ENCODE measurements around the gene EHMT2.
"Not testable (repeated sequence)": the region's sequence is repeated elsewhere in the genome, so short reads cannot be mapped to it uniquely, and the experiment has no call there.

EHMT2 gene

DNA sequence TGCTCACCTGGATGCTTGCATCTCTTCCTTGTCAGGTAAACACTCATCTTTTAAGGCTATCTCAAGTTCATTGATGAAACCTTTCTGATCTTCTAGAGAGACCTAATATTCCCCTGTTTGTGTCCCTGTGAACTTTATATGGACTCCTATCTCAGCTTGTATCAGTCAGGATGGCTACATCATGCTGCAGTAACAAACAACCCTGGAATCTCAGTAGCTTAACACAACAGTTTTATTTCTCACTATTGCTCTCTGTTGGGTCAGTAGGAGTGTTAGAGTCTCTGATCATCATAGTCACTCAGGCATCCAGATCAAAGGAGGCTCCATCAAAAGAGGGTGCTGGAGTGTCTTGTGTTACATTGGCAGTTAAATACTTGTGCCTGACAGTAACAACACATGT is 17.9 kb upstream of the EHMT2 start:
- DNase-seq (ENCODE audit: low spot score) = no peak

DNA sequence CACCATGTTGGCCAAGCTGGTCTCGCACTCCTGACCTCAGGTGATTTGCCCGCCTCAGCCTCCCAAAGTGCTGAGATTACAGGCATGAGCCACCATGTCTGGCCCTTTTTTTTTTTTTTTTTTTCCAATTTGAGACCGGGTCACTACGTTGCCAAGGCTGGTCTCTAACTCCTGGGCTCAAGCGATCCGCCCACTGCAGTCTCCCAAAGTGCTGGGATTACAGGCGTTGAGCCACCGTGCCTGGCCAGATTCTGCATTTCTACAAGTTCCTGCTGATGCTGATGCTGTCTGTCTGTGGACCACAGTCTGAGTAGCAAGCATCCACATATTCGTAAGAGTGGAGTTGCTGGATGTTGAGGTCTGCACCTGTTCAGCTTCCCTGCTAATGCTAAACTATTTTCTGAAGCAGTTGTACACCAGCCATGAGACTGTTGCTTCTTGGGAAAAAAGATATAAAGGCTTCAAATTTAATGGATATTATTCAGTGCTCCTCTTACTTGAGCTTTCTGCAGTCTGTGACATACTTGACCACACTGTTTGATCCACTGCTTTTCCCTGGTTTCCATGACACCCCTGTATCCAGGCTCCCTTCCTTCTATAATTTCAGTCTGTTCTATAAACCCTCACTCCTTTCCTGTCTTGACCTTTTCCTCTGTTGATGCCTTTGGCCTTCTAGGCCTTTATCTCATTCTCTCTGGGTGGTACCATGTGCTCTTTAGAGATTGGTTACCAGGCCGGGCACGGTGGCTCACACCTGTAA is 14.5 kb upstream of the EHMT2 start:
- DNase-seq (ENCODE audit: low spot score) = no peak

DNA sequence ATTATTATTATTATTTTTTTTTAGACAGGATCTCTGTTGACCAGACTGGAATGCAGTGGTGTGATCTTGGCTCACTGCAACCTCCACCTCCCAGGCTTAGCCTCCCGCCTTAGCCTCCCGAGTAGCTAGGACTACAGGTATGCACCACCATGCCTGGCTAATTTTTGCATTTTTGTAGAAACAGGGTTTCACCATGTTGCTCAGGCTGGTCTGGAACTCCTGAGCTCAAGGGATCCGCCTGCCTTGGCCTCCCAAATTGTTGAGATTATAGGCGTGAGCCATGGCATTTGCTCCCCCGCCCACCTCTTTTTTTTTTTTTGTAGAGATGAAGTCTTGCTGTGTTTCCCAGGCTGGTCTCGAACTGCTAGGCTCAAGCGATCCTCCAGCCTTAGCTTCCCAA is 11.8 kb upstream of the EHMT2 start:
- not testable (repeated sequence) for DNase-seq (ENCODE audit: low spot score)

DNA sequence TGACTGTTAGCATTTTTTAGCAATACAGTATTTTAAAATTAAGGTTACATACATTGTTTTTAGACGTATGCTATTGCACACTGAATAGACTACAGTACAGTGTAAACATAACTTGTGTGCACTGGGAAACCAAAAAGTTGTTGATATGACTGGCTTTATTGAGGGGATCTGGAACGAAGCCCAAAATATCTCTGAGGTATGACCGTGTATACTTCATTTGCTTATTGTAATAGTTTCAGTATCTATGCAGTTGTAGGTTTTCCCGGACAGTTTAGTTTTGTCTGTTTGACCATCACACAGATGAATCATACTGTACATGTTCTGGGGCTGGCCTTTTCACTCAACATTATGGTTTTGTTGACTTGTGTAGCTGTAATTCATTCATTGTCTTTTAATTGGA is 11.3 kb upstream of the EHMT2 start:
- no peak for DNase-seq (ENCODE audit: low spot score)

DNA sequence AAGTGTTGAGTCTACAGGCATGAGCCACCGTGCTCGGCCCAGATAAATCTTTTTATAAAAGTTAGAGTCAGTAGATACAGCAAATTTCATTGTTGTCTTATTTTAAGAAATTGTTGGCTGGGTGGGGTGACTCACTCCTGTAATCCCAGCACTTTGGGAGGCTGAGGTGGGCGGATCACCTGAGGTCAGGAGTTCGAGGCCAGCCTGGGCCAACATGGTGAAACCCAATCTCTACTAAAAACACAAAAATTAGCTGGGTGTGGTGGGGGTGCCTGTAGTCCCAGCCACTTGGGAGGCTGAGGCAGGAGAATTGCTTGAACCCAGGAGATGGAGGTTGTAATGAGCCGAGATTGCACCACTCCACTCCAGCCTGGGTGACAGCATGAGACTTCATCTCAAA is 10.8 kb upstream of the EHMT2 start:
- not testable (repeated sequence) for DNase-seq (ENCODE audit: low spot score)

DNA sequence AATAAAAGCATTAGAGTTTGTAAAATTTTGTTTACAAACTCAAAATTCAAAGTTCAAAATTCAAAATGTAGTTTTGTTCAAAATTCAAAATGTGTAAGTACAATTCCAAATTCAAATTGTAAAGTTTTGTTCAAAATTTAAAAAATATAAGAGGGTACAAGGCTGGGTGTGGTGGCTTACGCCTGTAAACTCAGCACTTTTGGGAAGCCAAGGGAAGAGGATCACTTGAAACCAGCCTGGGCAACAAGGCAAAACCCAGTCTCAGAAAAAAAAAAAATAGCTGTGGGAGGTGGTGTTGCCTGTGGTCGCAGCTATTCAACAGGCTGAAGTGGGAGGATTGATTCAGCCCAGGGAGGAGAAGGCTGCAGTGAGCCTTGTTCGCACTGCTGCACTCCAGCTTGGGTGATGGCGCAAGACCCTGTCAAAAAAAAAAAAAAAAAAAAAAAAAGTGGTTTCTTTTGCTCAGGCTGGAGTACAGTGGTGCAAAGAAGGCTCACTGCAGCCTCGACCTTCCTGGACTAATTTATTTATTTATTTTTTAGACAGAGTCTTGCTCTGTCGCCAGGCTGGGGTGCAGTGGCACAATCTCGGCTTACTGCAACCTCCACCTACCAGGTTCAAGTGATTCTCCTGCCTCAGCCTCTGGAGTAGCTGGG is 9.8 kb upstream of the EHMT2 start:
- DNase-seq (ENCODE audit: low spot score) = peak; percentile 37

DNA sequence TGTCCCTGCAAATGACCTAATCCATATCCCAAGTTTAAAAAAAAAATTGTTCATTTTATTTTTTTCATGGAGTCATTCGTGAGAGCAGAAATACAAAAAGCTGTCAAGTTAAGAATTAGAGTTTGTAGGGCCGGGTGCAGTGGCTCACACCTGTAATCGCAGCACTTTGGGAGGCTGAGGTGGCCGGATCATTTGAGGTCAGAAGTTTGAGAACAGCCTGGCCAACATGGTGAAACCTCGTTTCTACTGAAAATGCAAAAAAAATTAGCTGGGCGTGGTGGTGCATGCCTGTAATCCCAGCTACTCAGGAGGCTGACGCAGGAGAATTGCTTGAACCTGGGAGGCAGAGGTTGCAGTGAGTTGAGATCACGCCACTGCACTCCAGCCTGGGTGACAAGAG is 9.2 kb upstream of the EHMT2 start:
- DNase-seq (ENCODE audit: low spot score) = not testable (repeated sequence)

DNA sequence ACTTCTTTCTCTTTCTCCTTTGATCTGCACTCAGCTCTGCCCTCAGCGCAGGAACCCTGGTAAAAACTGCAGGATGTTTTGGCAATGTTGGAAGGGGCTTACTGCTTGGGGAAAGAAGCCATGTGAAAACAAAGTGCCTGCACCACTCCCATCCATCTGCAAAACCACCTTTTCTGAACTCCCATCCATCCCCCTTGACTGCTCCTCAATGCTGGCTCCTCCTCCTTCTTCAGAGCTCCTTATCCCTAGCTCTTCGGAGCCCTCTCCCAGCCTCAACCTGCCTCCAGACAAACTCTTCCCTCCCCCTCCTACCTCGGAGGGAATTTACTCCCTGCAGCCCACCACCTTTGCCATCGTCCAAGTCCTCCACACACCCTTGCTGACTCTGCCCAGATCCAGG is 8.6 kb upstream of the EHMT2 start:
- no peak for DNase-seq (ENCODE audit: low spot score)

DNA sequence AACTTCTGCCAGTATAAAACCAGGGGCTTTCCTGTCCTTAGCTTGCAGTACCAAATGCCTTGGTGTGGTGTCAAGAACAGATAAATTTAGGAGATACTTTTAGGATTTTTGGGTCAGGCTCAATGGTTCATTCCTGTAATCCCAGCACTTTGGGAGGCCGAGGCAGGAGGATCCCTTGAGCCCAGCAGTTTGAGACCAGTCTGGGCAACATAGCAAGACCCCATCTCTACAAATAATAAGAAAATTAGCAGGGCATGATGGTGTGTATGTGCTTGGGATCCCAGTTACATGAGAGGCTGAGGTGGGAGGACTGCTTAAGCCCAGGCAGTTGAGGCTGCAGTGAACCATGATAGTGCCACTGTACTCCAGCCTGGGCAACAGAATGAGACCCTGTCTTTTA is 7.5 kb upstream of the EHMT2 start:
- DNase-seq (ENCODE audit: low spot score) = no peak

DNA sequence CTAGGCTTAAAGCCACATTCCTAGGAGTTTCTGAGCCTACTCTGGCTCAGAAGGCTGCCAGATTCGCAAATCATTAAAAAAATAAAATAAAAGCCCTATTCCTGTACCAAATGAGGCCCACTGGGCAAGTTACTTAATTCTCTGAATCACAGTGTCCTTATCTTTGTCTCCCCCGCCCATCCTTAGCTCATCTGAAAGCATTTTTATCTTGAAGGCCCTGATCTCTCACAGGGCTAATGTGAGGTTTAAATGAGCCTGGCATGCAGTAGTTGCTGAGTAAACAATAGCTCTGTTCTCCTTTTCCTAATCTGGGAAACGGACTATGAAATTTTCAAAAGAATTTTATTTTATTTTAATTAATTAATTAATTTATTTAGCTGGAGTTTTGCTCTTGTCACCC is 6.5 kb upstream of the EHMT2 start:
- no peak for DNase-seq (ENCODE audit: low spot score)

DNA sequence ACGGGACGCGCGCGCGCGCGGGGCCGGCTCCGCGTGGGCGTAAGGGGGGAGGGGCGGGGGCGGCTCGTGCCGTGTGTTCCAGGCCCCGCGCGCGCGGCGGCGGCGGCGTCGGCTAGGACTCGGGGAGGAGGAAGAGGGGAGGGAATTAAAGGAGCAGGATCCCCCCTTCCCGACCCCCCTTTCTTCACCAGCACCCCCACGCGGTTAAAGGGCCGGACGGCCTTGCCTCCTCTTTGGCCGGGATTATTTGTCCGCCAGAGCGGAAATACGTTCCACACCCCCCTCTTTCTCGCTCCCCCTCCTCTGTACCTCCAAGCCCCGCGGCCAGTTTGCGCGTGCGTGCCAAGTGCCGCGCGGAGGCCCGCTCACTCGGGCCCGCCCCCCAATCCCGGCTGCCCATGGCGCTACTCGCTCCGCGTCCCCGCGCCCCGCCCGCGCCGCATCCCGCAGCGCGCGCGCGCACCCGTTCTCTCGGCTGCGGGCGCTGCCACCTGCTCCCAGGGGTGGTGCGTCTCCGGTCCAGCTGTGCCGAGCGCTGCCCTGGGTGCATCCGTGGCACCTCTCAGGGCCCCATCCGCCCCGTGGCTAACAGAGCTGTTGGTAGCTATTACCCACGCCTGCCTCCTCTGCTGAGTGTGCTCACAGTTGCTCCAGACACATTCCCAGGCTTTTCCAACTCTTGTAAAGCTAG is 4.6 kb upstream of the EHMT2 start, which contains the start of gene ZBTB12:
TSS of gene ZBTB12 (minus strand) at position 134 of the 691 bp plus-strand sequence. CDS start 781 bp downstream, outside the sequence.
- peak; percentile 92 for DNase-seq (ENCODE audit: low spot score)

DNA sequence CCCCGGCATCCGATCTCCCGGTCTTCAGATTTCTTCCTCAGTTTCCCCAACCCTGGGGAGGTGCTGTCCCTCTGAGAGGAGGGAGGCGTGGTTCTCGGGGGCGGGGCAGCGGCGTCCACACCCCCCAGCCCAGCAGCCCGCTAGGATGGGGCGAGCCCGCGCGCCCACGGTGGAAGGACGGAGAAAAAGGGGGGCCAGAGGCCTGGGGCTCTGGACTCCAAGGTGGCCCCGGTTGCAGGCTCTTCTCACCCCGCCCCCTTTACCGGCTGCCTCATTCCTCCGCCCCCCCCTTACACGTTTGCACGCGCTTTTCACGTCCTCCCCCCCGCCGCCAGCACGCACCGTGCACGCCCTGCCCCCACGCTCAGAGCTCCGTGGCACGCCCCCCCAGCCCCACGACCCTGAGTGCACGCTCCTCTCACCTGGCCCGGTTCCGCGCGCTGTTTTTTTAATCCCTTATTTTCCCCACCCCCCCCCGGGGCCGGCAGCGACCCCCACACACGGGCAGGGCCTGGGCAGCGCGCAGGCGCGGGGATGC is 4.0 kb upstream of the EHMT2 start:
- DNase-seq (ENCODE audit: low spot score) = peak; percentile 37

DNA sequence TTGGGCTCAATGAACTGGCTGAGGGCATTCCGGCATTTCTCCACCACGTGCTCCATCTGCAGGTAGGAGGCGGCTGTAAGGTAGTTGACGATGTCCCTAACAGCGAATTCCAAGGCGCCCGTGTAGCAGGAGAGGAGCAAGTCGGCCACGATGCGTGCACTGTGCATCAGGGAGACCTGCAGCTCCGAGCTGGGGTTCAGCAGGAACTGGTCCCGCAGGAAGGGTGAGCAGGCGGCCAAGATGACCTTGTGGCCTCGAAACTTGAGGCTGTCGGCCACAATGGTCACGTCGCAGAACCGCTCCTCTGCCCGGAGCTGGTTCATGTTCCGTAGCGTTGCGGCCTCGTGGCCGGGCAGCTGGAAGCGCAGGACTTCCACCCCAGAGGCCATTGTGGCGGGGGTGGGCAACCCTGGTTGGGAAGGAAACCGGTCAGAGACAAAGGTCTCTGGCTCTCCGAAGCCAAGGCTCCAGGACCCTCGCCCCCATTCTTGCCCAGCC is 3.5 kb upstream of the EHMT2 start:
- no peak for DNase-seq (ENCODE audit: low spot score)

DNA sequence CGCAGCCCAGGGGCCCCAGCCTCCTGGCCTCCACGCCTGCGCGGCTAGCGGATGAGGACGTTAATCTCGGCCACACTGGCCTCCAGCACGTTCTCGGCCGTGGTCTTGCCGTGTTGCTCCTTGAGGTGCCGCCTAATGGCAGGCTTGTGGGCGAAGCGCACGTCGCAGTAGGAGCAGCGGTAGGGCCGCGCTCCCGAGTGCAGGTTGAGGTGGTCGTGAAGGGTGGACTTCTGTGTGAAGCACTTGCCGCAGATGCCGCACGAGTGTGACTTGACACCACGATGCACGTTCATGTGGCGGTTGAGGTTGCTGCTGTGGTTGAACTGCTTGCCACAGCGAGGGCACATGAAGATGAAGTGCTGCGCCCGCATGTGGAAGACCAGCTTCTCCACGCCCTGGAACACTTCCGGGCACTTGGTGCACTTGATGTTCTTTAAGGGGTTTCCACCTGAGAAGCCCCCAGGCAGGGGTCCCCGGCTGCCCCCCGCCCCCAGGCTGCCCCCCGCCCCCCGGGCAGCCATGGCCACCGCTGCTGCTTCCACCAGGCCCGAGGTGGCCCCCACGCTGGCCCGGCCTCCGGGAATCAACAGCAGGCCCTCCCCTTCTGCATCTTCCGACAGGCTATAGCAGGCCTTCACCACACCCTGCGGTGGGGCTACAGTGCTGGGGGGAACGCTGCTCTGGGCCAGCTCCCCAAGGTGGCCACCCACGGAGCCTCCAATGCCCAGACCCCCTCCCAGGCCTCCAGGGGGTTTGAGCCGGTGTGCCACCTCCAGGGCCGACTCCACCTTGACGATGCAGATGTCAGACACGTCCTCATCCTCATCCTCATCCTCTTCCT is 2.6 kb upstream of the EHMT2 start:
- DNase-seq (ENCODE audit: low spot score) = no peak

DNA sequence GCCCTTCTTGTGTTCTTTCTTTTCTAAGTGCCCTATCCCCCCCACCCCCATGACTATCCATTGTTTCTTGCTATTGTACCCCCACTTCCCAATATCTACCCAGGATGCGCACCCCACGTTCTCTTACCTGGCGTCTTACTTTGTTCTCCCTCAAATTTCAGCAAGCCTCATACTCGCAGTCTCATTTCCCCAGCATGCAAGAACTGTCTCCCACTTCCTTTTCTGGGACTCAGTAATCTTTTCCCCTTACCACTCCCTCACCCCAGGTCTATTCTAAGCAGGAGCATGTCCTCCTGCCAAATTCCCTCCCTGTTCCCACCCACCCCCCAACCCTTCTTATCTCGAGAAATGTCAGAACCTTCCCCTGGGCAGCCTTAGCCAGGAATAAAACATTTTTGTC is 1.7 kb upstream of the EHMT2 start:
- DNase-seq (ENCODE audit: low spot score) = no peak

DNA sequence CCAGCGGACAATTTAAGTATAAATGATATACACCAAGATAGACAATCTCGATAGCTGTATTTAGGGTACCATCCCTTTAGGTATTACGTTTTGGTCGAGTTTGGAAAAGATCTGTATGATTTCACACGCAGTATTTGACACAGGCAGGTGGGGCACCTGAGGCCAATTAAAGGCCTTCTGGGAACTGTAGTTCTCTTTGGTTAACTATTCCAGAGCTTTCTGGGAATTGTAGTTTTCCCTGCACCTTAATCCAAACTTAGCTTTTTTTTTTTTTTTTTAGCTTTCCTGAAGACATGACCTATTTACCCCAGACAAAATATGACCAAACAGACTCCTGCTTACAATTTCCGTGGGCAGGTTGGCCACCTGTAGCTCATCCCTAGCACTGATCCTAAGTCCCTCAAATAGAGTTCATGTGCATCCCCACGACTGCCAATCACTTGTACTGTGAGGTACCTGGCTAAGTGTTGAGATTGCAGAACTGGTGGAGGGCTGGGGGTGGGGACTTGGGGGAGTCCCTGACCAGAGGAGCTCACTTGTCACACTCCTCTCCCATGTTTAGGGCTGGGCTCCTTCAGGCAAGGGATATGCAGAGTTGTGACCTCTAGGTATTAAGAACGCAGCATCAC is 999 bp upstream of the EHMT2 start:
- DNase-seq (ENCODE audit: low spot score) = peak; percentile 50

DNA sequence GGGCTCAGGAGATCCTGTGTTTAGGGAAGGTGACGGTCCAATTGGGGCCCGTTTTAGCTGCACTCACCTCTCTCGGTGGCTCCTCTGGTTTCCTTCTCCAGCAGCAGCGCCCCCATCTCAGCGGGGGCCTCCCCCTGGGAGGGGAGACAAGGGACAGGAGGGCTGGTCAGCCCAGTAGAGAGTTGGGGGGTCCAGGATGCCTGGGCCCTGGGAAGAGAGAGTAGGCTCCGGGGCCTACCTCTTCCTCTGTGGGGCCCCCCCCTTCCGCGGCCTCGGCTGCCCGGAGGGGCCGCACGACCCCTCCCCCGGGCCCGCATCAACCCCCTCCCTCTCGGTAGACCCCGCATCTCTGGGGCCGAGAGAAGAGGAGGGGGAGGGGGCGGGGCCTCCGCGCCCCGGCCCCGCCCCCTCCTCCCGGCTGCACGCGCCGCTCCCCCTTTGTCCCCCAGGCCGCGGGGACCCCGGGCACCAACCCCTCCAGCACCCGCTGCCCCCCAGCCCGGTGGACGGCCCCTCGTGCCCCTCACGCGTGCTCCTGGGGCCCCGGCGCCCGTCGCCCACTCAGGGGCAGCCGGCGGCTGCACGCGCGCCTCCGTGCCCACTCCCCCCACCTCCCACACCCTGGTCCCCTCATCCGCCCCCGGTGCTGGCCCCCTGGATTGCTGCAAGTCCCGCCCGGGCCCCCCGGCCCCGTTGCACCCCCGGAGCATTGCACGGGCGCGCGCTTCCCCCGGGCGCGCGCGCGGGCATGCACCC is 464 bp downstream of the EHMT2 start:
- DNase-seq (ENCODE audit: low spot score) = no peak

DNA sequence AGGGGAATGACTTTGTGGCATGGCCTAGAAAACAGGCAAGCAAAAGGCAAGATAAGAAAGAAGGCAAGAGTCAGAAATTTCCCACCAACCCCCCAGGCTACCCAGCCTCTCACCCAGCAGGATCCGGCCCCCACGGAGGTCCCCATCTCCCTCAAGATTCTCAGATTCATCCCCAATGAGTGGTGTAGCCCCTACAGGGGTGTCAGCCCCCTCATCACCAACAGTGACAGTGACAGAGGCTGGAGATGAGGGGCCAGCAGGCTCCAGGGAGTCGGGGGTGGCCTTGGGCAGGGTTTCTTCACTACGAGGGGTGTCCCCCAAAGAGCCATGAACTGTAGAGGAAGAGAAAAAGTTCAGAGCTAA is 1.0 kb downstream of the EHMT2 start:
- no peak for DNase-seq (ENCODE audit: low spot score)

DNA sequence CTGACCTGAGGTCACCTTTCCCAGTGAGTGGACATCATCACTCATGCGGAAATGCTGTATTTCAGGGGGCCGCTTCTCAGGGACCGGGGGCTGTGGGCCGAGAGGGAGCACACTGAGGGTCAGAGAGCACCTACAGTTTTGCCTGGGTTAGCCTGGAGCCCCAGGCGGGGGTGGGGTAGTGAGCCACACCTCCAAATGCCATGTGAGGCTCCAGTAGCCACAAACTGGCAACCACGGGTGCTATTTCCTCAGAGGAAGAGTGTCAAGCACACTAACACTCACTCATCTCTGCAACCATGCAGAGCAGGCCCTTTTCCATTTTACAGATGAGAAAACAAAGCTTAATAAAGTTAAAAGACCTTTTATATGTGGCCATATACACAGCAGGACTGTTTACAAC is 4.7 kb downstream of the EHMT2 start:
- DNase-seq (ENCODE audit: low spot score) = no peak

DNA sequence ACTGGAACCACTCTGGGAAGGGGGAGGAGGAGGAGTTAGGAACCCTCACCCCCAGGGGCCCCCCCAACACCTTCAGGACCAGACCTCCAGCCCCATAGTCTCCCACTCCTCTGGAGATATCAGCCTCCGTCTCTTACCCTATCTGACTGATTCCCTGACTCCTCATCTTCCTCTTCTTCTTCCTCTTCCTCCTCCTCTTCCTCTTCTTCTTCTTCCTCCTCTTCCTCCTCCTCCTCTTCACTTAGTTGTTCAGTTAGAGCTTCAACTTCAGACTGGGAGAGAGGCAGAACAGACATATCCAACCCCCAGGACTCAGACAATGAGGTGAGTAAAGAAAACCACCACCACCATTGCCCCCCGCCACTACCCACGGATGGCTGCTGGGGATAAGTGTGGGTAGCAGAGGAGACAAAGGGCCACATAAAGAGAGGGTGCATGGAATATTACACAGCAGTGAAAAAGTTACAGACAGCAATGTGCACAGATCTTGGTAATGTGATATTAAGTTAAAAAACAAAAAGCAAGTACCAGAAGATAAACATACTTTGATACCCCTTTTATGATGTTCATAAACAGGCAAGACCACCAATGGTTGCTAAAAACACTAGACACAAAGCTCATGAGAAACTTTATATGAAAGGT is 8.0 kb downstream of the EHMT2 start:
- DNase-seq (ENCODE audit: low spot score) = no peak
